ENCODE data around the gene ACOX1.

ACOX1 gene

DNA sequence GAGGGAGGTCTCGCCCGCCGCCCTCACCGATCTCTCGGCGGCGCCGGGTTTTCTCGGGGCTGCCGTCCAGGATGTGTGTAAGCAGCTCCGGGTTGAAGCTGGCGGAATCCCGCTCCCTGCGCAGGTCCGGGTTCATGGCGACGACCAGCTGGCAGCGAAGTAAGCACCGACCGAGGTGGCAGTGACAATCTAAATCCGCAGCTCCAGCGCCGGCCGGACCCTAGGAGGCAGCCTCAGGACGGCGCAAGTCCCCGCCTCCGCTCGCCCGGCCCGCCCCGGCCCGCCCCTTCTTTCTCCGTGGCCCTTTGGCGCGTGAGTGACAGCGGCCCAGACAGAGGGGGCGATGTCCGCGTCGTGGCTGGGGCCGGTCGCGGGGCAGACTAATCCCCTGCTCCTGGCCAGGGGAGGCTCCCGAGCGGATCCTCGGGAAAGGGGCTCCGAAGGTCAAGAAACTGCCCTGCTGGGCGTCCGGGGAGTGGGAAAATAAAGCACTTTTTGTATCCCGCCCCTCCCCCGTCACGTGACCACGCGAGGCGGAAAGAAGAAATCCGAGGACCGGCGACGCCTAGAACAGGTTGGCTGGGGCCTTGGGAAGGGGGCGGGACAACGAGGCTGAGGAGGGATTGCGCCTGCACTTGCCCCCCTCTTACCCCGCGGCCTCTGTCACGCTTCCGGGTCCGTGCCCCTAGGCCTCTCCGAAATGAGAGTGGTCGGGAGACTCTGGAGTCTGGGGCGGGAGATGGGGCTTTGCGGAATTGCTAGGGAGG, at the start of gene ACOX1, which contains the start of gene TEN1:
TSS of gene ACOX1 (minus strand) at position 229 of the 767 bp plus-strand sequence. CDS start at position 136, 93 bp downstream.
TSS of gene TEN1 (plus strand) at position 303 of the 767 bp plus-strand sequence. CDS start 6,953 bp downstream, outside the sequence.
- Mint-ChIP-seq H3K27ac (peak within 1 kb of the TSS; percentile 97), H3K4me1 (ENCODE audit: low read depth) (peaks cover 59% of the 10 kb centered on the region), H3K27me3 (no peaks in the 10 kb centered on the region), H3K4me3 (peak within 1 kb of the TSS; percentile 83), H3K9me3 (no peaks in the 10 kb centered on the region), H3K36me3 (ENCODE audit: low read depth) (peaks cover 49% of the 10 kb centered on the region)
- intact Hi-C loops (cut with micrococcal nuclease) = loop anchor here (1.0 to 2.0 kb wide), 2 partner anchors 38 to 74 kb away; partner anchors contain the start of genes FBF1 and MRPL38

DNA sequence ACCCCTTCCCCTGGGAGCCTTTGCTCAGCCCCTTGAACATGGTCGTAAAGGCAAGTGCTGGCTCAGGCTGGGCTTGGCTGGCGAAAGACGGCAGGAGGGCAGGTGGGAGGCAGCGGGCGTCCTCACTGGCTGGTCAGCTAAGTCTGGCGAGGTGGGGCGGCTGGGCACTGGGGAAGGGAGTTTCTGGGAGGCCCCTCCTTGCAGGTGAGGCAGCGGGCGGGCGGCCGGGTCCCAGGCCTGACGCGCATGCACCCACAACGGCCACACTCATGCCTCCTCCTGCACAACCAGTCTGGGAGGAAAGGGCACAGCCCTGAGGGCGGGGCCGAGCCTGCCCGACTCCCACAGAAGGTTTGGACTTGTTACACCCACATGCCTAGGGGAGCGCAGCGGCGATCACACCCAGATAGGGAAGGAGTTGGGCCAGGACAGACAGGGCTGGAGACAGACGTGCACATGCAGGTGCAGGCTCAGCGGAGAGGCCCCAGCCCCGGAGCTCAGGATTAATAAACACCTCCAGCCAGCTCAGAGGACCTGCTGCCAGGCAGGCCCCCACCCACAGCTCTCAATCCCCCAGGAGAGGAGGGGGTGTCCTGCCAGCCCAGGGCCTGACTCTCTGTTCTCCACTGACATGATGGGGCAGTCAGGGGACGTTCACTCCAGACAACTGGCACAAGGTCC, 48.3 kb upstream of the ACOX1 start, which contains the start of gene EVPL:
TSS of gene EVPL (minus strand) at position 148 of the 681 bp plus-strand sequence. CDS start at position 40, 108 bp downstream.
- no peak within 1 kb of the TSS for H3K27ac Mint-ChIP-seq
- H3K4me3 Mint-ChIP-seq = no peak within 1 kb of the TSS
- no peaks in the 10 kb centered on the region for H3K36me3 Mint-ChIP-seq (ENCODE audit: low read depth)
- H3K9me3 Mint-ChIP-seq = no peaks in the 10 kb centered on the region
- H3K4me1 Mint-ChIP-seq (ENCODE audit: low read depth) = peaks cover 9% of the 10 kb centered on the region
- peaks cover 26% of the 10 kb centered on the region for H3K27me3 Mint-ChIP-seq
- intact Hi-C loops (cut with micrococcal nuclease) = no loop called here

DNA sequence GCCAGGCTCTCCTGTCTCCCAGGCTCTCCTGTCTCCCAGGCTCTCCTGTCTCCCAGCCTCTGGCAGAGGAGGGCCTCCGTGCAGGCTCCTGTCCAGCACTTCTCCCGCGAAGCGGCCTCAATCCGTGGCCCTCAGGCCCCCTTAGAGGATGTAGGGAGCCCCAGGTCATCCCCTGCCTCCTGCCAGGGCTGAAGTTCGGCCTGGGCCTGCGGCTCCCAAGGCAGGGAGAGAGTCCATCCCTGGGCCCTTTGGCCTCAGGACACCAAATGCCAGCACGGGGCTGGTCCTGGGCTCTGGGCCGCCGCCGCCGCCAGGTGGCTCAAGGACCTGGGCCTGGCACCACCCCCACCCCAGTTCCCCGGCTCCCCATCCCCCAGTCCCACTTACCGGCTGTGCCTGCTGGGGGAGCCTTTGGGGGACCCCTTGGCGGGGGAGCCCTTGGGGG, 47.8 kb upstream of the ACOX1 start:
- no peaks in the 10 kb centered on the region for H3K9me3 Mint-ChIP-seq
- no peak overlapping the region for H3K27ac Mint-ChIP-seq
- H3K4me1 Mint-ChIP-seq (ENCODE audit: low read depth) = peaks cover 9% of the 10 kb centered on the region
- intact Hi-C loops (cut with micrococcal nuclease) = no loop called here
- peaks cover 27% of the 10 kb centered on the region for H3K27me3 Mint-ChIP-seq
- H3K36me3 Mint-ChIP-seq (ENCODE audit: low read depth) = no peaks in the 10 kb centered on the region
- no peak overlapping the region for H3K4me3 Mint-ChIP-seq

DNA sequence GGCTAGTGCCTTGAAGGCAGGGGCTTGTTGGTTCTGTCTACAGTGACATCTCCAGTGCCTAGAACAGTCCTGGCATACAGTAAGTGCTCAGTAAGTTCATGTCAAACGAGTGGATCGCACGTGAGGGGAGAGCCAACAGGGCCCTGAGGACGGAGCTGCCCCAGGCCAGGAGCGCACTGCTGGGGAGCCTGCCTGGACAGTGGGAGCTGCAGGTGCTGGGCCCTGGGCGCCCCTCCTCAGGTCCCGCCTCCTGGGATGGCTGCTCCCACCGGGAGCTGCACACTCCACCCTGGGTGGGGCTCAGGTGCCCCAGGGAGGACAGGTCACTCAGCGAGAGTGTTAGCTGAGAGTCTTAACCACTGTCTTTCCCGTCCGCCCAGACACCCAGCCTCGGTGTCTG, 46.3 kb upstream of the ACOX1 start:
- intact Hi-C loops (cut with micrococcal nuclease) = no loop called here
- H3K36me3 Mint-ChIP-seq (ENCODE audit: low read depth) = no peaks in the 10 kb centered on the region
- H3K27me3 Mint-ChIP-seq = peaks cover 33% of the 10 kb centered on the region
- H3K9me3 Mint-ChIP-seq = no peaks in the 10 kb centered on the region
- H3K4me1 Mint-ChIP-seq (ENCODE audit: low read depth) = peaks cover 9% of the 10 kb centered on the region
- H3K27ac Mint-ChIP-seq = no peak overlapping the region
- H3K4me3 Mint-ChIP-seq = no peak overlapping the region

DNA sequence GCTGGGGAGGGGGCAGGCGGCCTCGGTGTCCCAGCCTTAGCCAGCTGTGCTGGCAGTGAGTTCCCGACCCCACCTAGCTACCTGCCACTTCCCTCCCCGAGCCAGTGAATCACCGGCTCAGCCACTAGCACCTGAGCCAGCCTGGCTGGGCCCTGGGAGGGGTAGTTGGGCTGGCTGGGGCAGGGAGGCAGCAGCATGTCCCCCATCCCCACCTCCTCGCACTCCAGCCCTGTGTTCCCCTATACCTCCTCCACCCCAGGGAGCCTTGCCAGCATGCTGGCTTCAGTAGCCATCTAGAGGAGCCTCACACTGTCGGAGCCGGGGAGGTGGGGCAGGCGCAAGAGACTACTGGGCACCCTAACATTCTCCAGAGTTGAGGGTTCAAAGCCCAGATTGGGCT, 45.4 kb upstream of the ACOX1 start:
- Mint-ChIP-seq H3K4me1 (ENCODE audit: low read depth) (peaks cover 3% of the 10 kb centered on the region), H3K27ac (no peak overlapping the region), H3K36me3 (ENCODE audit: low read depth) (no peaks in the 10 kb centered on the region), H3K27me3 (peaks cover 34% of the 10 kb centered on the region), H3K9me3 (no peaks in the 10 kb centered on the region), H3K4me3 (no peak overlapping the region)
- intact Hi-C loops (cut with micrococcal nuclease) = no loop called here

DNA sequence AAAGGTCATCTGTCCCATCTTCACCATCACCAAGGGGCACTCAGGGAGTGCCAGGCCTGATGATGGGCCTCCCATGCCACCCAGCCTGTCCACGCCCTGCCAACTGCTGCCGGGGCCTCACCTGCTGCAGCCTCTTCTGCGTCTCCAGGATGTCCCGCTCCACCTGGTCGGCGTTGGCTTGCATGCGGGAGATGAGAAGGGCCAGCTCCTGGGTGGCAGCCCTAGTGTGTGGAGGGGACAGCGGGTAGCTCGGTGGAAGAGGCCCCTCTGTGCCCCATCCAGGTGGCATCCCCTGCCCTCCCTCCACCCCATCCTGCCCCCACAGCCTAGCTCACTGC, 44.9 kb upstream of the ACOX1 start:
- Mint-ChIP-seq H3K4me3 (no peak overlapping the region), H3K4me1 (ENCODE audit: low read depth) (no peaks in the 10 kb centered on the region), H3K9me3 (no peaks in the 10 kb centered on the region), H3K27ac (no peak overlapping the region), H3K36me3 (ENCODE audit: low read depth) (no peaks in the 10 kb centered on the region), H3K27me3 (peaks cover 29% of the 10 kb centered on the region)
- intact Hi-C loops (cut with micrococcal nuclease) = no loop called here

DNA sequence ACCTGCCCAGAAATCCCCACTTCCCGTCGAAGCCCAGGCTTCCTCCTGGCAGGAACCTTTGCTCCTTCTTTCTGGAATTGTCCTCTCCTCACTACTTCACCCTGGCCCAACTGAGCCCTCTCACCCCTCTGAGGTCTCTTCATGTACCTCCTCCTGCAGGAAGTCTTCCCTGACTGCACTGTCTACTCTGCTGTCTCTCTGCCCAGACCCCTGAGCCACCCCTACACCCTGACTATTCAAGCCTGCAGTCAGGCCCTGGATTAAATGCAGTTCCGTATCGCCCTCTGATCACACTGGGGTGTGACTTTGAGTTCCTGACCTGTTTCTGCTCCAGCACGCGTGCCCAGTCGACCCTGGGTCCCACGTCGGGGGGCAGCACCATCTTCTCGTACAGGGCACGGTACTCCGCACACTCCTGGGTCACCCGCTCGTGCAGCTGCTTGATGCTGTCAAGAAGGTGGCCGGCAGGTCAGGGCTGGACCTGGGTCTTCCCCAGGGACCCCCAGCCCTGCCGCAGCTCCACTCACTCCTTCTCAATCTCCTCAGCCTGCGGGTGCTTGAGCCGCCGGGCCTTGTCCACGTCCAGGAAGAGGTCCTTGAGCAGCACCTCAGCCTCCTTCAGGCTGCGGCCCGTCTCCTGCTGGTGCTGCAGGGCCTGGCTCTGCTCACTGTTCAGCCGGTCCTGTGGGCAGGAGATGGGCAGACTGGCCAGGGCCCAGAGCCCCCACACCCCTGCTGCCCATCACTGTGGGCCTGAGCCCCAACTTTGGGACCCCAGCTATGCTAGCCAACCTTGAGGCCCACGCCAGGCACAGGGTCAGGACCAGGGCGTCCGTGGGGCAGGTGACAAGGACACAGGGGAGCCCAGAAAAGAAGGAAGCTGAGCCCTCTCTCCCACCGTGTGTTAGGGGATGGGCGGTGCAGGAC, 44.3 kb upstream of the ACOX1 start:
- H3K27me3 Mint-ChIP-seq = peaks cover 27% of the 10 kb centered on the region
- H3K27ac Mint-ChIP-seq = no peak overlapping the region
- intact Hi-C loops (cut with micrococcal nuclease) = no loop called here
- H3K9me3 Mint-ChIP-seq = no peaks in the 10 kb centered on the region
- no peaks in the 10 kb centered on the region for H3K4me1 Mint-ChIP-seq (ENCODE audit: low read depth)
- H3K36me3 Mint-ChIP-seq (ENCODE audit: low read depth) = no peaks in the 10 kb centered on the region
- no peak overlapping the region for H3K4me3 Mint-ChIP-seq

DNA sequence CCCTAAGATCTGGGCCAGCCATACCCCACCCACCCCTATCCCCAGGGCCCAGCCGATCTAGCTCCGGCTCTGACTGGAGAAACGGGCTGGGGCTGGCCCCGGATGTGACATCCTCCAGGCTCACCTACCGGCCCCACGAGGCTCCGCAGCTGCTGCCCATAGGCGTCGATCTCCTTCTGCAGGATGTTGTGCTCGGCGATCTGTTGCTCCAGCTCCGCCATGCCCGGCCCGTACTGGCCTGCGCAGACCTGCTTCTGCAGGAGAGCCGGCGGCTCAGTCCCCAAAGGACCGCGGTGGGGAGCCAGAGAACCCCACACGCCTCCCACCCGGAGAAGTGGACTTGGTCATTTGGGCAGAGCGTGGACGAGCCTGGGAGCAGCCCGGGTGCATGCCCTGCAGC, 43.3 kb upstream of the ACOX1 start:
- H3K4me3 Mint-ChIP-seq = no peak overlapping the region
- no peak overlapping the region for H3K27ac Mint-ChIP-seq
- H3K27me3 Mint-ChIP-seq = peaks cover 25% of the 10 kb centered on the region
- no peaks in the 10 kb centered on the region for H3K36me3 Mint-ChIP-seq (ENCODE audit: low read depth)
- intact Hi-C loops (cut with micrococcal nuclease) = no loop called here
- H3K9me3 Mint-ChIP-seq = no peaks in the 10 kb centered on the region
- H3K4me1 Mint-ChIP-seq (ENCODE audit: low read depth) = no peaks in the 10 kb centered on the region

DNA sequence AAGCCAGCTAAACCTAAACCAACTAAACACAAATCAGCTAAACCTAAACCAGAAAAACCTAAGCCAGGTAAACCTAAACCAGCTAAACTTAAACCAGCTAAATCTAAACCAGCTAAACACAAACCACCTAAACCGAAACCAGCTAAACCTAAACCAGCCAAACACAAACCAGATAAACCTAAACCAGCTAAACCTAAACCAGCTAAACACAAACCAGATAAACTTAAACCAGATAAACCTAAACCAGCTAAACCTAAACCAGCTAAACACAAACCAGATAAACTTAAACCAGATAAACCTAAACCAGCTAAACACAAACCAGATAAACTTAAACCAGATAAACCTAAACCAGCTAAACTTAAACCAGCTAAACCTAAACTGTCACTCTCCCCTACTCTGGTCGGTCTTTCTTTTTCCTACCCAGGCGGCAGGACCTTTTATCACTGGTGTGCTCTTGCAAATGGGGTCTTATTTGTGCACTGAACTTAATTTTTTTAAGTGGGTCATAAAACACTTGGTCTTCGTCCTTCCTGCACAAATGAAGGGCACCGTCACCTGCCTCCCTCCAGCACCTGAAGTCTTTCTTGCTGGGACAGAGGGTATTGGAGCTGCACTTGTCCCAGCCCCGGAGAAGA, 41.0 kb upstream of the ACOX1 start:
- Mint-ChIP-seq H3K9me3 (no peaks in the 10 kb centered on the region), H3K27ac (no peak overlapping the region)
- intact Hi-C loops (cut with micrococcal nuclease) = no loop called here

DNA sequence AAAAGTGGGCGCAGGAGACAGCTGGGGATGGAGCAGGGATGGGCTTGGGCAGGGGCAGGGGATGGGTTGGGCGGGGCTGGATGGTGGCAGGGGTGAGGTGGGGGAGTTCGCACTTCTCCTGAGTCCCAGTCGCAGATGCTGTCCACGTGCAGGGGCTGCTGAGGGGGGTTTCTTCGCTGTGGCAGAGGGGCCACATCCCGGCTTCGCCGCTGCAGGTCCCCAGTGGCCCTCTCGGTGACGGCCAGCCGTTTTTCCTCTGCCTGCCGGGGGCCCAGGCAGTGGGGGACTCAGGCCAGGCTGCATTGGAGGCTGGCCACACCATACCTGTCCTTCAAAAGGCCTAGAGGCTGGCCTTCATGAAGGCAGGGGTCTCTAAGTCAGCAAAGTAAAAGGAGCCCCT, 39.8 kb upstream of the ACOX1 start:
- H3K4me3 Mint-ChIP-seq = no peak overlapping the region
- intact Hi-C loops (cut with micrococcal nuclease) = no loop called here

More for the DNA sequence above, 41.0 kb upstream of the ACOX1 start:
- Mint-ChIP-seq H3K4me3 (no peak overlapping the region), H3K36me3 (ENCODE audit: low read depth) (no peaks in the 10 kb centered on the region), H3K27me3 (peaks cover 29% of the 10 kb centered on the region), H3K4me1 (ENCODE audit: low read depth) (no peaks in the 10 kb centered on the region)

DNA sequence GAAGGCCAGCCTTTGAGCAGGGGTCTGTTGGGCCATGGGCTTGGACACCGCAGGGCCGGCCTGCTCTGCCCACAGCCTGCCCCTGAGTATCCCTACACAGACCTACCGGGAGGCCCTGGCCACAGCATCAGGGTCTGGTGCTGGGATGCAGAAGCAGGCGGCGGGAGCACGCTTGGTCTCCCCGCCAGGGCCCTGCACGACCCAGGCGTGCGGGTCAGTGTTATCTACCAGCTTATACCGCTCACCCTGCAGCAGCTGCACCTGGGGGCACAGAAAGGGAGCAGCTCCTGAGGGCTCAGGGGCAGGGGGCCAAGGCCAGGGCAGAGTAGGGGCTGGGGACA, 39.3 kb upstream of the ACOX1 start:
- intact Hi-C loops (cut with micrococcal nuclease) = no loop called here
- no peak overlapping the region for H3K27ac Mint-ChIP-seq
- peaks cover 37% of the 10 kb centered on the region for H3K27me3 Mint-ChIP-seq
- no peaks in the 10 kb centered on the region for H3K36me3 Mint-ChIP-seq (ENCODE audit: low read depth)
- H3K4me1 Mint-ChIP-seq (ENCODE audit: low read depth) = no peaks in the 10 kb centered on the region
- H3K4me3 Mint-ChIP-seq = no peak overlapping the region
- H3K9me3 Mint-ChIP-seq = no peaks in the 10 kb centered on the region

More for the DNA sequence above, 39.8 kb upstream of the ACOX1 start:
- no peaks in the 10 kb centered on the region for H3K36me3 Mint-ChIP-seq (ENCODE audit: low read depth)
- no peaks in the 10 kb centered on the region for H3K4me1 Mint-ChIP-seq (ENCODE audit: low read depth)
- no peak overlapping the region for H3K27ac Mint-ChIP-seq
- peaks cover 33% of the 10 kb centered on the region for H3K27me3 Mint-ChIP-seq
- H3K9me3 Mint-ChIP-seq = no peaks in the 10 kb centered on the region

DNA sequence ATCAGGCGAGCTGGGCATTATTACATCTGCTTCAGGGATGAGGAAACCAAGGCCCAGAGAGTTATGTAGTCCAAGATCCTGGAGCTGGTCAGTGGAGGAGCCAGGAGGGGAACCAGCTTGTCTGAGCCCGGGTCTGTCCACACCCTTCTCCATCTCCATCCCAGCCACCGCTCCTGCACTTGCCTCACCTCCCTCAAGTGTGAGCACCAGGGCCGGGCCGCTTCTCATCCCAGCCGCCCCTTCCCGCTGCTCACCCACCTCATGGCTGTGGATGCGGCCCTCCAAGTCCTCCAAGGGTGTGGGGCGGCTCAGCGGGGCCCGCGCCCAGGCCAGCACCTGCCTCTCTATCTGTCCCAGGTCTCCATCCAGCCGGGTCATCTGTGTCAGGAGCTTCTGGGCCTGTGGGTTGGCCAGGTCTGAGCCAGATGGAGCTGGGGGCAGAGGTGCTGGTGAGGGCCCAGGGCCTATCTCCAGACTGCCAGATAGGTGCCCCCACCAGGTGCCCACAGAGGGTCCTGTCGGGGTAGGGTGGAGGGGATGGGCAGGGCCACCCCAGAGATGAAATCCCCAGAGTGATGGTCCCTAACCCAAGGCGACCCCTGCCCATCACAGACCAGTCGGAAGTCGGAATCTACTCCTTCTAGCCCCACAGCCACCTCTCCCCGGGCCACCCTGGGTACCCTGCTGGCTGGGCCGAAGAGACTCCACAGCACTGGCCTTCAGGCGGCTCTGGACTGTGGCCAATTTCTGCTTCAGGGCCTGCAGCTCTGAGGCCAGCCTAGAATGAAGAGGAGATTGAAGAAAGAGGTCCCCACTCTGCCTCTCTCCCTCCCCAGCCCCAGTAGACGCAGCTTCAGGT, 38.7 kb upstream of the ACOX1 start:
- intact Hi-C loops (cut with micrococcal nuclease) = no loop called here
- Mint-ChIP-seq H3K4me3 (no peak overlapping the region), H3K4me1 (ENCODE audit: low read depth) (no peaks in the 10 kb centered on the region), H3K36me3 (ENCODE audit: low read depth) (no peaks in the 10 kb centered on the region), H3K27ac (no peak overlapping the region), H3K27me3 (peaks cover 31% of the 10 kb centered on the region), H3K9me3 (no peaks in the 10 kb centered on the region)

DNA sequence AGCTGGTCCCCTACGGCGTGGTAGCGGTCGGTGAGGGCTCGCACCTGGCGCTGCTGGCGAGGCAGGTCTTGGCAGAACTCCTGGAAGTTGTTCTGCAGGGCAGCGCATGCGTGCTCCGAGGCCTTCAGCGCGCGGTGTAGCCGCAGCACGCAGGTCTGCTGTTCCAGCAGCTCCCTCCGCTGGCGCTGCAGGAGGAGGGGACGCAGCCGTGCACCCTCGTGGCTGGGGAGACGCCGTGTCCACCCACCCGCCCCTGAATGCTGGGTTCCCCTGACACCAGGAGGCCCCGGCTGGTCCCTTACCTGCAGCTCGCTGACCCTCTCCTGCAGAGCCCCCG, 35.9 kb upstream of the ACOX1 start:
- Mint-ChIP-seq H3K36me3 (ENCODE audit: low read depth) (no peaks in the 10 kb centered on the region), H3K4me3 (no peak overlapping the region), H3K9me3 (no peaks in the 10 kb centered on the region), H3K4me1 (ENCODE audit: low read depth) (no peaks in the 10 kb centered on the region), H3K27me3 (peaks cover 16% of the 10 kb centered on the region), H3K27ac (no peak overlapping the region)
- intact Hi-C loops (cut with micrococcal nuclease) = loop anchor here (5.0 kb wide), 1 partner anchor 282 kb away; no protein-coding TSS in a partner anchor

All from dendritic cell treated with granulocyte-macrophage colony-stimulating factor and Interleukin-4, amounts not matched to agents 40 ng/mL and 50 ng/mL, for 4 days (primary cell).